DND-41 (cell line): ENCODE data around the gene STH.
A peak's percentile ranks its signal among the peaks of the same experiment; 100 is the strongest.

ENCODE experiments used
- ATAC-seq: fragments of 200-7000 bp; cut with Tn5 transposase; 3 replicates; pipeline ENCODE4 v1.9.1; 2021; ENCODE audit warnings: low read depth; ENCODE audit not compliant: insufficient read depth
- DNase-seq: peaks from one replicate; pipeline ENCODE4 v3.0.0-alpha.2; 2020
- H2AFZ ChIP-seq: 2 replicates; pipeline ENCODE4 v1.6.0; 2012; ENCODE audit warnings: low read depth, low read length
- H3K27ac ChIP-seq: 2 replicates; pipeline ENCODE4 v1.5.1; 2012; ENCODE audit warnings: low read length, inconsistent platforms
- H3K27me3 ChIP-seq: fragments of 200-600 bp; sonication (generic); 2 replicates; pipeline ENCODE4 v1.6.0; 2012; ENCODE audit warnings: low read length, mild to moderate bottlenecking, inconsistent platforms; ENCODE audit not compliant: insufficient read depth, poor library complexity
- H3K36me3 ChIP-seq: 2 replicates; pipeline ENCODE4 v1.5.1; 2012; ENCODE audit warnings: low read length, inconsistent platforms; ENCODE audit not compliant: insufficient read depth
- H3K4me1 ChIP-seq: 2 replicates; pipeline ENCODE4 v1.5.1; 2012; ENCODE audit warnings: mild to moderate bottlenecking, low read length; ENCODE audit not compliant: insufficient read depth
- H3K4me2 ChIP-seq: 2 replicates; pipeline ENCODE4 v1.6.0; 2012; ENCODE audit warnings: mild to moderate bottlenecking, moderate library complexity, low read length, inconsistent platforms; ENCODE audit not compliant: insufficient read depth
- H3K4me3 ChIP-seq, 2 experiments: fragments of 200-600 bp in 1 of 2; shearing (Covaris generic) in 1 of 2; 2 replicates each; pipeline ENCODE4 v1.5.1; 2012 to 2016; ENCODE audit warnings: inconsistent platforms in 2 of 2, low read length in 2 of 2, mild to moderate bottlenecking in 2 of 2, low read depth in 1 of 2, moderate library complexity in 1 of 2
- H3K79me2 ChIP-seq: 2 replicates; pipeline ENCODE4 v1.6.0; 2012; ENCODE audit warnings: low read length, inconsistent platforms; ENCODE audit not compliant: insufficient read depth
- H3K9ac ChIP-seq: 2 replicates; pipeline ENCODE4 v1.6.0; 2012; ENCODE audit warnings: low read depth, mild to moderate bottlenecking, inconsistent platforms, low read length, moderate library complexity
- H3K9me3 ChIP-seq: 2 replicates; pipeline ENCODE4 v1.5.1; 2012; ENCODE audit warnings: low read length, moderate library complexity, mild to moderate bottlenecking, inconsistent platforms; ENCODE audit not compliant: insufficient read depth, severe bottlenecking
- H4K20me1 ChIP-seq: 2 replicates; pipeline ENCODE4 v1.6.0; 2012; ENCODE audit warnings: low read length; ENCODE audit not compliant: insufficient read depth
- CTCF ChIP-seq: IDR thresholded peaks from 2 replicates; pipeline ENCODE4 v1.5.1; 2012; ENCODE audit warnings: borderline replicate concordance, low read length, moderate library complexity, mild to moderate bottlenecking; ENCODE audit not compliant: poor library complexity, severe bottlenecking; ENCODE audit errors: extremely low read depth
- EZH2 ChIP-seq: IDR thresholded peaks from 3 replicates; pipeline ENCODE4 v1.6.1; 2012; ENCODE audit warnings: borderline replicate concordance, low read depth, mild to moderate bottlenecking, moderate library complexity, low read length, inconsistent platforms; ENCODE audit not compliant: severe bottlenecking

STH gene

GRCh38 chr17:46024590-46024989, 25.5 kb downstream of the STH start:
- Histone ChIP-seq H3K27ac (no peak overlapping the region), H3K36me3 (peaks cover 36% of the 10 kb centered on the region), H3K27me3 (no peaks in the 10 kb centered on the region), H3K9me3 (no peaks in the 10 kb centered on the region), H3K9ac (no peak overlapping the region), H4K20me1 (peaks cover 15% of the 10 kb centered on the region; the same call in 1 of the 2 replicates), H3K4me2 (no peak overlapping the region), H3K79me2 (no peaks in the 10 kb centered on the region), H2AFZ (no peak overlapping the region), H3K4me1 (no peaks in the 10 kb centered on the region), H3K4me3 (no peak overlapping the region)
- ATAC-seq (no peak), DNase-seq (no peak)
- TF ChIP-seq EZH2 (no peak), CTCF (no peak)

- no peaks in the 10 kb centered on the region for H3K79me2 ChIP-seq
- H3K9me3 ChIP-seq = no peaks in the 10 kb centered on the region
- no peak for DNase-seq
- peaks cover 39% of the 10 kb centered on the region for H3K36me3 ChIP-seq
- H3K27ac ChIP-seq = no peak overlapping the region
- H3K4me1 ChIP-seq = no peaks in the 10 kb centered on the region
- H3K4me2 ChIP-seq = no peak overlapping the region
- H2AFZ ChIP-seq = no peak overlapping the region
- H3K27me3 ChIP-seq = no peaks in the 10 kb centered on the region
- H4K20me1 ChIP-seq = peaks cover 15% of the 10 kb centered on the region; the same call in 1 of the 2 replicates
- no peak overlapping the region for H3K4me3 ChIP-seq
- ATAC-seq = 0 out of 3 replicates have a peak, but pooled peaks have one; percentile 6
- TF ChIP-seq EZH2 (no peak), CTCF (no peak)
- H3K9ac ChIP-seq = no peak overlapping the region
Measured at GRCh38 chr17:46025060-46025459, 26.0 kb downstream of the STH start.

GRCh38 chr17:46025510-46026165, 26.6 kb downstream of the STH start:
- no peaks in the 10 kb centered on the region for H3K79me2 ChIP-seq
- ATAC-seq = 0 out of 3 replicates have a peak, but pooled peaks have one; percentile 16
- peaks cover 20% of the 10 kb centered on the region; the same call in 1 of the 2 replicates for H4K20me1 ChIP-seq
- no peak overlapping the region for H2AFZ ChIP-seq
- H3K4me3 ChIP-seq = no peak overlapping the region
- no peak for DNase-seq
- peaks cover 44% of the 10 kb centered on the region for H3K36me3 ChIP-seq
- no peaks in the 10 kb centered on the region for H3K27me3 ChIP-seq
- no peaks in the 10 kb centered on the region for H3K9me3 ChIP-seq
- H3K4me1 ChIP-seq = no peaks in the 10 kb centered on the region
- H3K9ac ChIP-seq = no peak overlapping the region
- H3K4me2 ChIP-seq = no peak overlapping the region
- no peak for TF ChIP-seq EZH2
- TF ChIP-seq CTCF = no peak
- no peak overlapping the region for H3K27ac ChIP-seq
